HG03575 (cell line): ENCODE results near the gene GPRIN1.
"Not testable (repeated sequence)": the region's sequence is repeated elsewhere in the genome, so short reads cannot be mapped to it uniquely, and the experiment has no call there.

Experiments
- ATAC-seq: cut with Tn5 transposase; IDR thresholded peaks from one replicate; pipeline ENCODE4 v1.9.1; 2021; ENCODE audit not compliant: unreplicated experiment, insufficient number of reproducible peaks, low FRiP score; ENCODE audit errors: extremely low read depth

The GPRIN1 gene

DNA sequence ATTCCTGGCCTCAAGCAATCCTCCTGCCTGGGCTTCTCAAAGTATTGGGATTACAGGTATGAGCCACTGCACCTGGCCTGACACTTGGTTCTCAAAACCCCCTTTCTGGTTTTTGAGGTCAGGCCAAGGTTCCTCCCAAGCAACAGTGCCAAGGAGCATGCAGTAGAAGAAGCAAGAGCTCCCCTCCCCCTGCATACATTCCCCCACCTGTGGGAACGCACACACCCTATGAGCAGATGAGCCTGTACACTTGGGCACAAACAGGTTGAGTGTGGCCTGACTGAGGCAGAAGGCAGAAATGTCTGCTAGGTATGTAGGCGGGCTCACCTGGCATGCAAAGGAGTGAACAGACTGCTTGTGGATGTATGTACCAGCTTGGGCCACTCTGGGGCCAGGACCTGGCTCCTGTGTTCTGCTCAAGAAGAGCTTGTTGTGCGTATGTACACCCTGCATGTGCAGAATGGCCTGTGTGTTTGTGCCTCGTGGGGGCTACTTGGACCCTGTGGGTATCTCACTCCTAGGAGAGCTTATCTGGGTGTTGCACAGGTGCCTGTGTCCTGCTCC lies 1.7 kb downstream of the GPRIN1 start:
- ATAC-seq, result no peak

DNA sequence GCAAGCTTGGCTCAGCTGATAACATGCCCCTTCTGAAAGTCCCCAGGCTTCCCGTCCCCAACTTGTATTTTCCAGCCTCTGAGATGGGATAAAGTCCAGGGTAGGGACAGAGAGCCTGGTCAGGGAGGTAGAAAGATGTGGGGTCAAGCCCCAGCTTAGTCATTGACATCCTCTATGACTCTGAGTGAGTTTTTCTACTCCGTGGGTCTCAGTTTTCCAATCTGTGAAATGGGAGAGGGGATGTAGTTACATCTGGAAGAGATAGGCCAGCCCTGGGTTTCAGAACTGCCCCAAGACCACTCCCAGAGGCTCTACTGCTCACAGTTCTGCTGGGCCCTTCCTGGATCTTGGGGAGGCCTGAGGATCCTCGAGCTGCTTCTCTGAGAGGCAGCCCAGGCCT lies 3.1 kb downstream of the GPRIN1 start:
- no peak for ATAC-seq

DNA sequence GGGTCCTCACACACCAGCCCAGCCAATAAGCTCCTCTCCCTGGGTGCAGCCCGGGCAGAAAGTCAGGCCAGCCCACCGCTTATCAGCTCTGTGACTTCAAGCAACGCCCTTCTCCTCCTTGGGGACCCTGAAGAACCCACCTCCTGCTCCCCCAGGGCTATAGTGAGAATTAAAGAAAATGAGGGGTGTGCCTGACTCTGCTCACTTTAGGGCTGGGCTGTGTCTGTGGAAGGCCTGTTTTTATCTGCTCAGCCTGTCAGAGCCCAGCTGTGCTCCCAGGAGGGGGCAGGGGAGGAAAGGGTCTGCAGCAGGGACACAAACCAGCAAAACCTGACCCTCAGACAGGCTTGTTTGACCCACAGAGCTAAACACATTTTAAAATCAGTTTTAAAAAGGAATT lies 3.9 kb downstream of the GPRIN1 start:
- no peak for ATAC-seq

DNA sequence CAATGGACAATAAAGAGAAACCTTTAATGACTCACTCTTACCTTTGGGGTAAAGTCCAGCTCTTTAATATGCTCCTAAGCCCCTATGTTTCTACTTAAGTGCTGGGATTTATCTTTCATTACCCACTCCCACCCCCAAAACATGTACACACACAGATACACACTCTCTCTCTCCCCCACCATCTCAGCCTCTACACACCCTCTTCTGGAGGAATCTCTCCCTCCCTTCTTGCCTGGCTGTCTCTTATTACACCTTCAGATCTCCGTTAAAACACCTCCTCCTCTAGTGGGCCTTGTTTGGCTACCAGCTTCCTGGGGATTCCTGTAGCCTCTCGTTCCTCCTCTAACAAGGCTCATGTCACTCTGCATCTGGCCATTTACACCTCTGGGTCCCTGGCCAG lies 6.9 kb downstream of the GPRIN1 start:
- ATAC-seq, result no peak

DNA sequence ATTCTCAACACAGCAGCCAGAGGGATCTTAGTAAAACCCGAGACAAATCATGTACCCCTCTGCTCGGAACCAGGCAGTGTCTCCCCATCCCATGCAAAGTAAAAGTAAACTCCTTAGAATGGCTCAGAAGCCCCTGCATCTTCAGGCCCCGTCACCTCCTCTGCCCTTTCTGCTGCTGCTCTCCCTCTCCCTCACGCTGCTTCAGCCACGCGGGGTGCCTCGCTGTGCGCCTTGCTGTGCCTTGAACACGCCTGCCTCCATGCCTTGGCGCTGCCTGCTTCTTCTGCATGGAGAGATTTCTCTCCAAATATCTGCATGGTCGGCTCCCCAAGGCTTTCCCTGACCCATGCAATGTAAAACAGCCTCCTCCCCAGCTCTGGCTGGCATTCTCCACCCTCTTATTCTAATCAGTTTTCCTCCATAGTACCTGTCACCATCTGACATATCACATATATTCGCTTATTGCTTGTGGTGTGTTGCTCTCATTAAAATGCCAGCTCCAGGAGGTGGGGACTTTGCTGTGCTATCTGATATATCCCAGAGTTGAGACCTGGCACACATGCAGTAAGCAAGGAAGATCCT lies 8.0 kb downstream of the GPRIN1 start:
- no peak for ATAC-seq

DNA sequence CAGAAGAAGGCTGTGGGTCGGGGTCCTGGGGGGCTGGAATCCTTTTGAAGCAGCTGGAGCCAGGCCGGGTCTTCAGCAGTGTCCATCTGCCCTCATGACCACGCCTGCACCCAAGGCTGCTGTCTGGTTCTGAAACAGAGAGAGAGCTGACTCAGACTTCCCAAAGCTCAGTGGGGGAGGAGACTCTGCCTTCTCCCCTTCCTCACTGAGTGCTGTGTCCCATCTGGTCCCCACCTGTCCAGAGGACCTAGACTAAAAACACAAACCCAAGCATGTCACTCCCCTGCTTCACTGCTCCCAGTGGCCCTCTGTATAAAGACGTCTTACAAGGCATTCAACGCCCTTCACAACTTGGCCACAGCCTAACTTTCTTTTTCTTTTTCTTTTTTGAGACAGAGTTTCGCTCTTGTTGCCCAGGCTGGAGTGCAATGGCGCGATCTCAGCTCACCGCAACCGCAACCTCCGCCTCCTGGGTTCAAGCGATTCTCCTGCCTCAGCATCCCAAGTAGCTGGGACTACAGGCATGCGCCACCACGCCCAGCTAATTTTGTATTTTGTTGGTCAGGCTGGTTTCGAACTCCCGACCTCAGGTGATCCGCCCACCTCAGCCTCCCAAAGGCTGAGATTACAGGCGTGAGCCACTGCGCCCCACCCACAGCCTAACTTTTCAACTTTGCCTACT lies 10.1 kb downstream of the GPRIN1 start:
- not testable (repeated sequence) for ATAC-seq

DNA sequence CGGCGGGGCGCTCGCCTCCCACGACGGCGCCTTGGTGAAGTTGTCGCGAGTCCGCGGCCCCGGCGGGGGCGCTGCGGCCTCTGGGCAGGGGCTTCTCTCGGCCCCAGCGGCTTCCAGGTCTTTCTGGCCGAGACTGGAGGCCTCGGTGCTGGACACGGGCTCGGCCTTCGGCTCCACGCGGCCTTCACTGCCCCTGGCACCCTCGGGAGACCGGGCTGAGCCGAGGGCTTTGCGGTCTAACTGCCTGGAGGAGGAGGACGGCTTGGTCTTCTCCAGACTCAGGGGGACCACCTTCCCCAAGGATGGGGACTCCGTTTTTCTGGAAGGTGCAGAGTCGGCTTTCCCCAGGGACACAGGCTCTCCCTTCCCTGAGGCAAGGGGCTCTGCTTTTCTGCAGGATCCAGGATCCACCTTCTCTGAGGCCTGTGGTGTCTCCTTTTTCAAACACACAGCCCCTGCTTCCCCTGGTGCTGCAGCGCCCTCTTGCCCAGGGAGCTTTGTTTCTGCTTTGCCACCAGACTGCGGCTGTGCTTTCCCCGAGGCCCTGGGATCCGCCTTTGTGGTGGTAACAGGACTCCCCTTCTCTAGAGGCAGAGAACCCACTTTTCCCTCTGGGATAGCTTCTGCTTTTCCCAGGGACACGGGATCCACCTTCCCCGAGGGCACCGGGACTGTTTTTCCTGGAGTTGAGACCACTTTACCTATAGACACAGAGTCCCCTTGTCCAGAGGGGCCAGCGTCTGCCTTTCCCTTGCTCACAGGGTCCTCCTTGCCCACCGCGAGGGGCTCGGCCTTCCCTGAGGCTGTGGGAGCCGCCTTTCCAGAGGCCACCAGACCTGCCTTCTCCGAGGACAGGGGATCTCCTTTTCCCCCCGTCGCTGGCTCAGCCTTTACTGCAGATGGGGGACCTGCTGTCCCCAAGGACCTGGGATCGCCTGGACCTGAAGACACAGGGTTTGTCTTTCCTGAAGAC lies 12.3 kb downstream of the GPRIN1 start:
- ATAC-seq, result no peak

DNA sequence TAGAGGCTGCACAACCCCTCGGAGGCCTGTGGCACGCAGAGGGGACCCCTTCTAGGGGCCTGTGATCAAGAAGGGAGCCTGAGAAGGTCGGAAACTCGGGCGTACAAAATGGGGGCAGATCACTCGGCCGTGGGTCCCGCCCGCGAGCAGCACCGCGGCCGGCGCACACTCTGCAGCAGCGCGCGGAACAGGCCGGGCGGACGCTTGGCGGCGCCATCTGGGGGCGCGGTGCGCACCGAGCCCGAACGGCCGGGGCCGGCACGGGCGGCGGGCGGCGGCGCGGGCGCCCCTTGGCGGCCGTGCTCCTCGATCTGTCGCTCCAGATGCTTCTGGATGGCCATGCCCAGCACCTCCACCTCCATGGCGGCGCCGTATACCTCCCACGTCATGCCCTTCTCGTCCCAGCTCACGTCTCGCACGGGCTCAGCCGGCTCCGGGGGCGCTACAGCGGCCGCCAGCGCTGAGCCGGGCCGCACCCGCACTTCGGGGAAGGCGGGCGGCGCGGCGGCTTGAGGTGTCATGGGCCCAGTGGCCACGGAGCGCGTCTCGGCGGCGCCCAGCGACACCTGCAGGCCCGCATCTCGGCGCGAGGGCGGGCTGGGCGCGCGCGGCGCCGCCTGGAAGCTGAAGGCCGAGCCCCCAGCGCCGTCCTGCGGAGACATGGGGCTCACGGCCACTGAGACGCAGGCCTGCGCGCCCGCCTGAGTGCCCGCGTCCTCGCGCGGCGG lies 13.1 kb downstream of the GPRIN1 start:
- no peak for ATAC-seq

DNA sequence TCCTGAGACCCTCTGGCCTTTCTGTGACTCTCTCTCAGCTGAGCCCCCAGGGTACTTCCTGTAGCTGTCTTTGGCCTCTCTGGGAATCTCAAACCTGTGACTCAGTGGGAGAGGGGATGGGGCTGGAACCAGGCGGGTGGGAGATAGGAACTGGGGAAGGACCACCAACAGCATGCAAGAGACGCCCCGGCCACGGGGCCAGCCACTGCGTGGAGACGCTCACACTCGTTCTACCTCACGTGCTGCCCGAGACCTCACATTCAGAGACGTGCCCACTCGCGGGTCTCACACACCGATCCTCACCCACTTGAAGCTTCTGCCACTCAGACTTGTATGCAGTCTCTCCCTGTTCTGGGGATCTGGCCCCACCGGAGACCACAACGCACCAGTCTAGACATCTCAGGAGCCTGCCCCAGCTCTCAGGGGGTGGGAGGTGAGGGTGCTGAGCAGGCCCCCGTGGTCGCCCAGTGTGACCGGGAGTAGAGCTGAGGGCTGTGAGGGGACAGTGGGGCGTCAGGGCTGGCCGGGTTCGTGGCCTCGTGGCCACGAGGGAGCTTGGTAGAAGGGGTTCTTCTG lies 13.8 kb downstream of the GPRIN1 start:
- ATAC-seq, result no peak

DNA sequence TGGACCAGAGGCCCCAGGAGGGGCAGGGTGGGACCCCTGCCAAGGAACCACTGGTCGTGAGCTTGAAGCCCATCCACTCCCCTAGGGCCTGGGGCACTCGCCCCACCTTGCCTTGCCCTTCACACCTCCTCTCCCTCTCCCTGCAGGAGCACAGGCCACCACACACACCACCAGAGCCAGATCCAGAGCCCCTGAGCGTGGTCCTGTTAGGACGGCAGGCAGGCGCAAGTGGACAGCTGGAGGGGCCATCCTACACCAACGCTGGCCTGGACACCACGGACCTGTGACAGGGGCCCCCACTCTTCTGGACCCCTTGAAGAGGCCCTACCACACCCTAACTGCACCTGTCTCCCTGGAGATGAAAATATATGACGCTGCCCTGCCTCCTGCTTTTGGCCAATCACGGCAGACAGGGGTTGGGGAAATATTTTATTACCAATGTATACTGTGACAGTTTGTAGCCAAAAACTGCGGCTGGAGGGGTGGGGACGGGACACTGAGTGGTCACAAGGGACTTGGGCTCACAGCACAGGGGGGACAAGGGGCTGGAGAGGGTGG lies 14.5 kb downstream of the GPRIN1 start:
- no peak for ATAC-seq

DNA sequence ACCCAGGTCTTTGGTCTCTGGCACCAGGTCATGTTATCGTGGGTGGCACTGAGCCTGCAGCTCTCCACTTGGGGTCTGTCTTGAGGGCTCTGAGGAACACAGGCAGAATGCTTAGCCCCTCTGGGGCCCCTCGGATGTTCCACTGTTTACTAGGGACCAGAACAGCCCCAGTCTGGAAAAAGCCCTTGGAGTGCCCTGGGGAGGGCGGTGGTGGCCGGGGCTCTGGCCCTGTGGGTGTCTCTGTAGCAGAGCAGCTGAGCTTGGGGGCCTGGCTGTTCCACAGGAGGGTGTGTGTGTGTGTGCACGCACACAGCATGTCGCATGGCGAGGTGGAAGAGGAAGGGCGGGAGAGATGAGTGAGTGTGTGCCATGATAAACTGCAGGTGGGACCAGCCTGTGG lies 15.4 kb downstream of the GPRIN1 start:
- ATAC-seq, result no peak

DNA sequence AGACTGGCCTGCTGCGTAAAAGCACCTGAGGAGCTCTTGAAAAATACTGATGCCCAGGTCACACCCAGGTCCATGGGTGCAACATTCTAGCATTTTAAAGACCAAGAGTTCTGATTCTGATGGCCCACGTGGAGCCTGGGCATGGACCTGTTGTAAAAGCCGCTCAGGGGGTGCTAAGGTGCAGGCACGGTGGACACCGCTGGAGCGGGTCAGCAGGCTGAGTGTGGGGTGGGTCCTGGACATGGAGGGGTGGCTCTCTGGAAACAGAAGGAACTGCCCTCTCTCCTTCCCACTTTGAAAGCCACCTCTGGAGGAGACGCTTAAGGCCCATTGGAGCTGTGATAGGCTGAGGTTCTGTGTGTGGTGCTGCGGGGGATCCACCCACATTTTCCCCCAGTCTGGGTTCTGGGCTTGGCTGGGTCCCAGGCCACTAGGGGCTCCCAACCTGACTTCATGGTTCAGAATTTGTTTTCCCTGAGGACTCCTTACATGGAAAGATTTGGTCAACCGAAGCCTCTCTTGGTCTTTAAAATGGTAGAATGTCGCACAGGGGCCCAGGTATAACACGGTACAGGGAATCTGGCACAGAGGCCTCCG lies 16.6 kb downstream of the GPRIN1 start:
- no peak for ATAC-seq

DNA sequence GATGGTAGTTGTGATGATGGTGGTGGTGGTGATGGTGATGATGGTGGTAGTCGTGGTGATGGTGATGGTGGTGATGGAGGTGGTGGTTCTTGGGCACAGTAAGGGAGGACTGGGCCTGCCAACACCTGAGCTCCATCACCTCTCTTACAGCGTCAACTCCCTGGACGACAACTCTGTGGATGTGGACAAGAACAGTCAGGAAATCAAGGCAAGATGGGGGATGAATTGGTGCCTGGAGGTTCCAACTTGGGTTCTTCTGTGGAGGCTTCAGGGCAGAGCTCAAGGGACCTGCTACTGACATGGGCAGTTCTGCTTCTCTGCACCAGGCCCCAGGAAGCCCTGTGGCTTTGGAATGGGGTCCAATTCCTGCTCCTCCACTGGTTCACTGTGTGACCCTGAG lies 17.4 kb downstream of the GPRIN1 start:
- no peak for ATAC-seq

DNA sequence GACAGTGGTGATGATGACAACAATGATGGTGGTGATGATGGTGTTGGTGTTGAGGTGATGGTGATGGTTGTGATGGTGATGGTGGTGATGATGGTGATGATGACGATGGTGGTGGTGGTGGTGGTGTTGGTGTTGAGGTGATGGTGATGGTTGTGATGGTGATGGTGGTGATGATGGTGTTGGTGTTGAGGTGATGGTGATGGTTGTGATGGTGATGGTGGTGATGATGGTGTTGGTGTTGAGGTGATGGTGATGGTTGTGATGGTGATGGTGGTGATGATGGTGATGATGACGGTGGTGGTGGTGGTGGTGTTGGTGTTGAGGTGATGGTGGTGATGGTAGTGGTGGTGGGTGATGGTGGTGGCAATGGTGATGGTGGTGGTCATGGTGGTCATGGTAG lies 18.3 kb downstream of the GPRIN1 start:
- ATAC-seq, result not testable (repeated sequence)

DNA sequence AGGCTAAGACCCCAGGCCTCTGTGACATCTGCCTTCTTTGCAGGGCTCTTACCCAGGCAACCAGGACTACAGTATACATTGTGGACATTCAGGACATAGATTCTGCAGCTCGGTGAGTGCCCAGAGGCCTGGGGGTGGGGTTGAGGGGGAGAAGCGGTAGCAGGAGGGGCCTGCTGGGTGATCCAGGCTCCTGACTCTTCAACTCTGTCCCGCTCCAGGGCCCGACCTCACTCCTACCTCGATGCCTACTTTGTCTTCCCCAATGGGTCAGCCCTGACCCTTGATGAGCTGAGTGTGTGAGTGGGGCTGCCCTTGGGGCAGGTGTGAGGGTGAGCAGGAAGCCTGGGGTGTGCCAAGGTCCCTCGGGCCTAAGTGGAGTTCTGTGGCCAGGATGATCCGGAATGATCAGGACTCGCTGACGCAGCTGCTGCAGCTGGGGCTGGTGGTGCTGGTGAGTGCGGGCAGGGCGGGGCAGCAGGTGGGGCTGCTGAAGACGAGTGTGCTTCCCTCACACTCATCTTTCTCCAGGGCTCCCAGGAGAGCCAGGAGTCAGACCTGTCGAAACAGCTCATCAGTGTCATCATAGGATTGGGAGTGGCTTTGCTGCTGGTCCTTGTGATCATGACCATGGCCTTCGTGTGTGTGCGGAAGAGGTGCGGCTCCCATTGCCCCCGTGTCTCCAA lies 19.8 kb downstream of the GPRIN1 start:
- ATAC-seq, result no peak

DNA sequence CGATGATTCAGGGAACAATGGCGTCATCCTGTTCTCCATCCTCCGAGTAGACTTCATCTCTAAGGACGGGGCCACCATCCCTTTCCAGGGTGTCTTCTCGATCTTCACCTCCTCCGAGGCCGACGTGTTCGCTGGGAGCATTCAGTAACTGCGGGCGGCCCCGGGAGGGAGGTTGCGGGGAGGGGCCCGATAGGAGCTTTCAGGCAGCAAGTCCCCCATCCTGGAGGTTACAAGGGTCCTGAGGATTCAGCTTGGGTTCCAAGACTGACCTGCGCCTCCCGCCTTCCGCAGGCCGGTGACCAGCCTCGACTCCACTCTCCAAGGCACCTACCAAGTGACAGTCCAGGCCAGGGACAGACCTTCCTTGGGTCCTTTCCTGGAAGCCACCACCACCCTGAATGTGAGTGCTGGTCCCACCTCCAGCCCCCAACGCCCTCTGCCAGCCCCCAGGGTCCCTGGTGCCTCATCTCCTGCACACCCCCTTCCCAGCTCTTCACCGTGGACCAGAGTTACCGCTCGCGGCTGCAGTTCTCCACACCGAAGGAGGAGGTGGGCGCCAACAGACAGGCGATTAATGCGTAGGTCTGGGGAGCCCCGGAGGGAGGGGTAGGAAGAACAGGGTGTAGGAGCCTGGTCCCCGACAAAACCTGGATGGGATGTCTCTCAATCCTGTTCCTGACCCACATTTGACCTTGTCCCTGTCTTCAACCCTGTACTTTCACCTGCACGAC lies 20.8 kb downstream of the GPRIN1 start:
- ATAC-seq, result no peak

DNA sequence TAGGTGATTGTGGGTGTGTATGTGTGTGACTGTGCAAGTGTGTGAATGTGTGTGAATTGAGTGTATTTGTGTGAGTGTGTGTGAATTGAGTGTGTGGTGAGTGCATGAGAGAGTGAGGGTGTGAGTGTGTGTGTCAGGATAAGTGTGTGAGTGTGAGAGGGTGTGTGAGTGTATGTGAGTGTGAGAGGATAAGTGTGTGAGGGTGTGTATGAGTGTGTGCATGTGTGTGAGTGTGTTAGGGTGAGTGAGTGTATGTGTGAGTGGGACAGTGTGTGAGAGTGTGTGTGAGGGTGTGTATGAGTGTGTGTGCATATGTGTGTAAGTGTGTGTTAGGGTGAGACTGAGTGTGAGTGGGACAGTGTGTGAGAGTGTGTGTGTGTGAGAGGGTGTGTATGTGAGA lies 21.7 kb downstream of the GPRIN1 start:
- no peak for ATAC-seq
